IPS-NIHi7 (cell line): Measurements from ENCODE around the gene ASB5.
A peak's percentile ranks its signal among the peaks of the same experiment; 100 is the strongest.
"Not testable (repeated sequence)": the region's sequence is repeated elsewhere in the genome, so short reads cannot be mapped to it uniquely, and the experiment has no call there.

ENCODE experiments used
- DNase-seq: peaks from one replicate; pipeline ENCODE4 v3.0.0; 2012; ENCODE audit warnings: mixed read lengths; ENCODE audit errors: extremely low spot score

The ASB5 gene

GRCh38 chr4:176222149-176222548 is 46.9 kb downstream of the ASB5 start:
- no peak for DNase-seq

GRCh38 chr4:176217510-176217909 is 51.5 kb downstream of the ASB5 start:
- DNase-seq = no peak

GRCh38 chr4:176212351-176212750 is 56.7 kb downstream of the ASB5 start:
- not testable (repeated sequence) for DNase-seq

GRCh38 chr4:176210579-176211296 is 58.3 kb downstream of the ASB5 start:
- no peak for DNase-seq

- DNase-seq = no peak
Observed at GRCh38 chr4:176210101-176210500, 58.9 kb downstream of the ASB5 start.

GRCh38 chr4:176209535-176209934 is 59.5 kb downstream of the ASB5 start:
- DNase-seq = no peak

- no peak for DNase-seq
Observed at GRCh38 chr4:176207839-176208238, 61.2 kb downstream of the ASB5 start.

- peak; percentile 22 for DNase-seq
Observed at GRCh38 chr4:176205299-176205698, 63.7 kb downstream of the ASB5 start.

GRCh38 chr4:176198316-176198903 is 70.6 kb downstream of the ASB5 start:
- DNase-seq = peak; percentile 31

- peak; percentile 95 for DNase-seq
Observed at GRCh38 chr4:176195184-176195978, 73.6 kb downstream of the ASB5 start, which contains the start of gene SPATA4. TSS of gene SPATA4 (minus strand) at chr4:176195585. CDS start at chr4:176195562, 23 bp downstream.

- no peak for DNase-seq
Observed at GRCh38 chr4:176193938-176194337, 75.1 kb downstream of the ASB5 start.

- no peak for DNase-seq
Observed at GRCh38 chr4:176193126-176193525, 75.9 kb downstream of the ASB5 start.

- DNase-seq = no peak
Observed at GRCh38 chr4:176191974-176192373, 77.0 kb downstream of the ASB5 start.

- no peak for DNase-seq
Observed at GRCh38 chr4:176189891-176190795, 78.9 kb downstream of the ASB5 start.

- no peak for DNase-seq
Observed at GRCh38 chr4:176188654-176189053, 80.4 kb downstream of the ASB5 start.

GRCh38 chr4:176187624-176188023 is 81.4 kb downstream of the ASB5 start:
- DNase-seq = no peak

- DNase-seq = no peak
Observed at GRCh38 chr4:176186671-176187395, 82.2 kb downstream of the ASB5 start.

GRCh38 chr4:176186067-176186466 is 83.0 kb downstream of the ASB5 start:
- no peak for DNase-seq

- no peak for DNase-seq
Observed at GRCh38 chr4:176185051-176185450, 84.0 kb downstream of the ASB5 start.
